Right atrium auricular region (tissue), 2 donors: ENCODE results near the gene TENM3. TPM values are rescaled to one million over a fixed set of nuclear protein-coding genes. Genes with fewer than 3 reads are reported as not detected.
"Not testable (repeated sequence)": the region's sequence is repeated elsewhere in the genome, so short reads cannot be mapped to it uniquely, and the experiment has no call there.

Source experiments
- DNase-seq: peaks from one replicate; pipeline ENCODE4 v3.0.0-alpha.2; 2019; ENCODE audit warnings: low spot score
- H3K27ac ChIP-seq, 2 donors: fragments of 200-600 bp; sonication (generic); 1 replicate in 1 of 2; 2 replicates in 1 of 2; pipeline ENCODE4 v1.5.1; 2016 to 2019
- H3K27me3 ChIP-seq, 2 donors: fragments of 200-600 bp; sonication (generic); one replicate each; pipeline versions ENCODE4 v1.5.1 to v1.6.0; 2017 to 2019
- H3K36me3 ChIP-seq: fragments of 200-600 bp; sonication (generic); one replicate; pipeline ENCODE4 v1.5.1; 2016
- H3K4me1 ChIP-seq, 2 donors: fragments of 200-600 bp; sonication (generic); one replicate each; pipeline versions ENCODE4 v1.5.1 to v1.6.0; 2017 to 2019
- H3K4me3 ChIP-seq, 2 donors: fragments of 200-600 bp; sonication (generic); 1 replicate in 1 of 2; 2 replicates in 1 of 2; pipeline ENCODE4 v1.5.1; 2017 to 2019; ENCODE audit warnings: mild to moderate bottlenecking in 1 of 2, moderate library complexity in 1 of 2
- H3K9me3 ChIP-seq, 2 donors: fragments of 200-600 bp; sonication (generic); one replicate each; pipeline ENCODE4 v1.5.1; 2019
- total RNA-seq, 2 donors: library from RNA; depleted of rRNA; stranded (reverse); fragments of >200 nt; gene quantifications; one replicate each; pipeline ENCODE4 v1.1.0, GENCODE V29; 2016
- TF ChIP-seq, protein P1 (sequence below), 2 donors: fragments of 200-600 bp; sonication (generic); IDR thresholded peaks; one replicate each; pipeline ENCODE4 v1.5.1; 2019; ENCODE audit warnings: antibody characterized with exemption in 2 of 2

Gene TENM3
- 10 to 100 TPM; 10.7 to 15.9 TPM for total RNA-seq

DNA sequence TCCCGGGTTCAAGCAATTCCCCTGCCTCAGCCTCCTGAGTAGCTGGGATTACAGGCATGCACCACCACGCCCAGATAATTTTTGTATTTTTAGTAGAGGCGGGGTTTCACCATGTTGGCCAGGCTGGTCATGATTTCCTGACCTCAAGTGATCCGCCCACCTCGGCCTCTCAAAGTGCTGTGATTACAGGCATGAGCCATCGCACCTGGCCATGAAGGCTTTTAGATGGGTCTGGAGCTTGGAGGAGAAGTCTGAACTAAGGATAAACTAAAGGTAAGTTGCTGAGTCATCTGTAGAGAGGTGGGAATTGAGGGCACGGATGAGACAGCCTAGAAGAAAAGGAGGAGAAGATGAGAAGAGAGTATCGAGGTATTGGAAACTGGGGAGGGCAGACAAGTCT is at the start of gene TENM3:
TENM3 (plus strand) TSS at position 199 of the 400 bp plus-strand sequence. CDS start 80,619 bp downstream, outside the sequence.
- DNase-seq, H3K27me3 ChIP-seq, H3K4me1 ChIP-seq, H3K4me3 ChIP-seq, H3K36me3 ChIP-seq, H3K27ac ChIP-seq, H3K9me3 ChIP-seq: not testable (repeated sequence)

DNA sequence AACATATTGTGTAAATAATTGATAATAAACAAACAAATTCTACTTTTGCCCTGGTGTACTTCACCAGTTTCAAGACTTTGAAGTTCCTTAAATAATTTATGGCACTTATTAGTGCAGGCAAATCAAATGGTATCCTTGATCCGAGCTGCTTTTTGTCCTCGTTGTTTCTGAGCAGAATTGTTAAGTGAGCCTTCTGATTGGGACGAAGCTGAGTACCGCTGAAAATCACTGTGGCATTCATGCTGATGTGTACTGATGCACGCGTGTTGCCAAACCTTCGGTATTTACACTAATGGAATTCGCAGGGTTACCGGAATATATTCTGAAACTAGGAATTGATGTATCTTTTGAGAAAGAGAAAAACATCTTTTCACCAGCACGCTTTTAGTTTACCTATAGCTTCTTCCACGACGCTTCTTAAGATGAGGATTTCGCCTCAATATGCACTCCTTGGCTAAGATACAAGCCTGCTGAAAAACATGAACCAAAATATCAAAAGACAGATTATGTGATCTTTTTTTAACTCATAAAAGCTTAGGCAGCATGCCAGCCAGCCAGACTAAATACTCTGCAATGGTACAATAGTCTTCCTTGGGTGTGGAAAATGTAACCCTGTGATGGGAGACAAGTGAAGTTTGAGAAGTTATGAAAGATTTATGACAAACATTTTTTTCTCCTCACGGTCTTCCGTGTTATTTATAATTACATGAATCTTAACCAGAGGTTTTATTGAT is 48.9 kb upstream of the TENM3 start:
- H3K9me3 ChIP-seq = no peaks in the 10 kb centered on the region
- TF ChIP-seq, protein P1, sequence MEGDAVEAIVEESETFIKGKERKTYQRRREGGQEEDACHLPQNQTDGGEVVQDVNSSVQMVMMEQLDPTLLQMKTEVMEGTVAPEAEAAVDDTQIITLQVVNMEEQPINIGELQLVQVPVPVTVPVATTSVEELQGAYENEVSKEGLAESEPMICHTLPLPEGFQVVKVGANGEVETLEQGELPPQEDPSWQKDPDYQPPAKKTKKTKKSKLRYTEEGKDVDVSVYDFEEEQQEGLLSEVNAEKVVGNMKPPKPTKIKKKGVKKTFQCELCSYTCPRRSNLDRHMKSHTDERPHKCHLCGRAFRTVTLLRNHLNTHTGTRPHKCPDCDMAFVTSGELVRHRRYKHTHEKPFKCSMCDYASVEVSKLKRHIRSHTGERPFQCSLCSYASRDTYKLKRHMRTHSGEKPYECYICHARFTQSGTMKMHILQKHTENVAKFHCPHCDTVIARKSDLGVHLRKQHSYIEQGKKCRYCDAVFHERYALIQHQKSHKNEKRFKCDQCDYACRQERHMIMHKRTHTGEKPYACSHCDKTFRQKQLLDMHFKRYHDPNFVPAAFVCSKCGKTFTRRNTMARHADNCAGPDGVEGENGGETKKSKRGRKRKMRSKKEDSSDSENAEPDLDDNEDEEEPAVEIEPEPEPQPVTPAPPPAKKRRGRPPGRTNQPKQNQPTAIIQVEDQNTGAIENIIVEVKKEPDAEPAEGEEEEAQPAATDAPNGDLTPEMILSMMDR (IDR thresholded peaks at IDR 0.05) = no peak
- no peaks in the 10 kb centered on the region for H3K4me1 ChIP-seq
- H3K27me3 ChIP-seq = no peaks in the 10 kb centered on the region
- no peak overlapping the region for H3K4me3 ChIP-seq
- no peak for DNase-seq
- no peak overlapping the region for H3K27ac ChIP-seq
- H3K36me3 ChIP-seq = no peaks in the 10 kb centered on the region

DNA sequence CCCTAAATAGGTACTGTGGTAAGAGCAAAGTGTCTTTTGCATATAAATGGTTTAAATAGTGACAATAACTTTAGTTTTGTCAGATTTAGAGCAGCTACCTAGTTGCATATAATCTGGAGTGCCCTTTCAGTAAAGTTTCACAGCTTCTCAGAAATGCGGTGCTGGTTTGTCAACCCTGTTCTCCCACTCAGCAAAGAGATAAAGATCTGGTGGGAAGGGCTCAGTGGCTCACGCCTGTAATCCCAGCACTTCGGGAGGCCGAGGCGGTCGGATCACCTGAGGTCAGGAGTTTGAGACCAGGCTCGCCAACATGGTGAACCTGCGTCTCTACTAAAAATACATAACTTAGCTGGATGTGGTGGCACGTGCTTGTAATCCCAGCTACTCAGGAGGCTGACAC is 45.6 kb upstream of the TENM3 start:
- no peak for DNase-seq
- TF ChIP-seq, protein P1 (IDR thresholded peaks at IDR 0.05) = no peak
- H3K27ac ChIP-seq = no peak overlapping the region
- no peak overlapping the region for H3K4me3 ChIP-seq
- no peaks in the 10 kb centered on the region for H3K36me3 ChIP-seq
- no peaks in the 10 kb centered on the region for H3K4me1 ChIP-seq
- H3K27me3 ChIP-seq = no peaks in the 10 kb centered on the region
- no peaks in the 10 kb centered on the region for H3K9me3 ChIP-seq

GRCh38 chr4:182201871-182202270 is 41.3 kb upstream of the TENM3 start:
- DNase-seq = no peak
- TF ChIP-seq, protein P1 (IDR thresholded peaks at IDR 0.05) = no peak
- Histone ChIP-seq H3K9me3 (no peaks in the 10 kb centered on the region), H3K36me3 (no peaks in the 10 kb centered on the region), H3K4me3 (no peak overlapping the region), H3K4me1 (no peaks in the 10 kb centered on the region), H3K27ac (no peak overlapping the region), H3K27me3 (no peaks in the 10 kb centered on the region)

DNA sequence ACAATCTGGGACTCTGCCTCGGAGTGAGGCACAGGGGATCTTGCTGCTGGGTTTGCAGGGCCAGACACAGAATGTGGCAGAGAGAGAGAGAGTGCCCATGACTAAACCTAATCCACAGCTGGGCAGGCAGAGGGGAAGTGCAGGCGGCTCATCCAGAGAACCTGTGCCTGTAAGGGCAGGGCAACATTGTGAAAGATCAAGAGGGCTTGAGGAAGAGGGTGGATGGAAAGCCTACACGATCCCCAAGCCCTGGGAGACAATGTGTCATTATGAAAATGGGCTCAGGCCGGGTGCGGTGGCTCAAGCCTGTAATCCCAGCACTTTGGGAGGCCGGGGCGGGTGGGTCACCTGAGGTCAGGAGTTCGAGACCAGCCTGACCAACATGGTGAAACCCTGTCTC is 40.6 kb upstream of the TENM3 start:
- no peak overlapping the region for H3K27ac ChIP-seq
- H3K9me3 ChIP-seq = no peaks in the 10 kb centered on the region
- no peaks in the 10 kb centered on the region for H3K4me1 ChIP-seq
- no peaks in the 10 kb centered on the region for H3K27me3 ChIP-seq
- H3K36me3 ChIP-seq = no peaks in the 10 kb centered on the region
- H3K4me3 ChIP-seq = no peak overlapping the region
- DNase-seq = no peak
- TF ChIP-seq, protein P1 (IDR thresholded peaks at IDR 0.05) = no peak

DNA sequence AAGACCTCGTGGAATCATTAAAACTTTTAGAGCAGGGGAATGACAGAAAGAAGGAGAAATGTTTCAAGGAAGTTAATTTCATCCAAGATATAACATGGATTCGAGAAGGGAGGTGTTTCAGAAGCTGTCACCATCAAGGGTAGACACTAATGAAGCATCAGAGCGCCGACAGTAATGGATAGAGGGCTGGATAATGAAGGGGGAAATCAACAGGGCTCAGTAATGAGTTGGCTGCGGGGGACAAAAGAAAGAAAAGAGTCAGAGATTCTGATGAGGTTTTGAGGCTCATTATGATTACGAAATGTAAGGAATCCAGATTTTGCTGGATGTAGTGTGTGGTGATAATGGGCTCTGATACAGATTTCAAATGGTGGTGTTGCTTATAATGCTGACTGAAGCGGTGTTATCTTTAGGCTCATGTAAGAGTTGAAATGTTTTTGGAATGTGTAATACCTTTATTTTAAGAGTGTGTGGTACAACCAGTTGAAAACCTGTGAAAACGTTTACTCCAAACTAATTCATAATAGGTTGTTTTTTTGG is 39.3 kb upstream of the TENM3 start:
- Histone ChIP-seq H3K4me1 (no peaks in the 10 kb centered on the region), H3K27ac (no peak overlapping the region), H3K4me3 (no peak overlapping the region), H3K9me3 (no peaks in the 10 kb centered on the region), H3K27me3 (no peaks in the 10 kb centered on the region), H3K36me3 (no peaks in the 10 kb centered on the region)
- no peak for DNase-seq
- TF ChIP-seq, protein P1 (IDR thresholded peaks at IDR 0.05) = no peak
